Mesenteric fat pad (tissue), 1 donor: Measurements from ENCODE around the gene MARVELD3. TPM values are rescaled to one million over a fixed set of nuclear protein-coding genes. Genes with fewer than 3 reads are reported as not detected.

ENCODE experiments used
- DNase-seq: peaks from one replicate; pipeline ENCODE4 v3.0.0-alpha.2; 2020; ENCODE audit warnings: low spot score
- total RNA-seq: library from RNA; stranded (reverse); fragmentation: NEBNext Ultra II Directional; extraction: Animal tissue kit (Norgen Biotek cat#: 25700); gene quantifications from one replicate; pipeline ENCODE4 v1.2.1, GENCODE V29; 2021
- donor health status: DM: yes; HTN: yes; CAD: no.

Gene MARVELD3
- total RNA-seq, 1 donor from 2014 or later = not detected

GRCh38 chr16:71622088-71622487, 3.9 kb upstream of the MARVELD3 start:
- DNase-seq = no peak

GRCh38 chr16:71623597-71623996, 2.4 kb upstream of the MARVELD3 start:
- no peak for DNase-seq

GRCh38 chr16:71625113-71625850, 702 bp upstream of the MARVELD3 start:
- no peak for DNase-seq

- no peak for DNase-seq
Observed at GRCh38 chr16:71626858-71627213, 852 bp downstream of the MARVELD3 start.

GRCh38 chr16:71627731-71628181, 1.8 kb downstream of the MARVELD3 start:
- DNase-seq = no peak

GRCh38 chr16:71628810-71629209, 2.8 kb downstream of the MARVELD3 start:
- DNase-seq = no peak

- no peak for DNase-seq
Observed at GRCh38 chr16:71629278-71630016, 3.5 kb downstream of the MARVELD3 start.

- no peak for DNase-seq
Observed at GRCh38 chr16:71630808-71631207, 4.8 kb downstream of the MARVELD3 start.

- no peak for DNase-seq
Observed at GRCh38 chr16:71631776-71632175, 5.8 kb downstream of the MARVELD3 start.

- DNase-seq = no peak
Observed at GRCh38 chr16:71635632-71636031, 9.6 kb downstream of the MARVELD3 start.

- no peak for DNase-seq
Observed at GRCh38 chr16:71637398-71637797, 11.4 kb downstream of the MARVELD3 start.

GRCh38 chr16:71645450-71645849, 19.5 kb downstream of the MARVELD3 start:
- no peak for DNase-seq

GRCh38 chr16:71647391-71647790, 21.4 kb downstream of the MARVELD3 start:
- DNase-seq = no peak

GRCh38 chr16:71648162-71648561, 22.2 kb downstream of the MARVELD3 start:
- no peak for DNase-seq

- no peak for DNase-seq
Observed at GRCh38 chr16:71648921-71649320, 22.9 kb downstream of the MARVELD3 start.

- DNase-seq = no peak
Observed at GRCh38 chr16:71649704-71650103, 23.7 kb downstream of the MARVELD3 start.

GRCh38 chr16:71658771-71659170, 32.8 kb downstream of the MARVELD3 start:
- DNase-seq = no peak

GRCh38 chr16:71659471-71659870, 33.5 kb downstream of the MARVELD3 start:
- no peak for DNase-seq

GRCh38 chr16:71666264-71666663, 40.3 kb downstream of the MARVELD3 start:
- no peak for DNase-seq

GRCh38 chr16:71666928-71667707, 41.1 kb downstream of the MARVELD3 start:
- DNase-seq = no peak

- no peak for DNase-seq
Observed at GRCh38 chr16:71669926-71670536, 44.0 kb downstream of the MARVELD3 start.
